ENCODE results near the gene GPR52.

The GPR52 gene, protein sequence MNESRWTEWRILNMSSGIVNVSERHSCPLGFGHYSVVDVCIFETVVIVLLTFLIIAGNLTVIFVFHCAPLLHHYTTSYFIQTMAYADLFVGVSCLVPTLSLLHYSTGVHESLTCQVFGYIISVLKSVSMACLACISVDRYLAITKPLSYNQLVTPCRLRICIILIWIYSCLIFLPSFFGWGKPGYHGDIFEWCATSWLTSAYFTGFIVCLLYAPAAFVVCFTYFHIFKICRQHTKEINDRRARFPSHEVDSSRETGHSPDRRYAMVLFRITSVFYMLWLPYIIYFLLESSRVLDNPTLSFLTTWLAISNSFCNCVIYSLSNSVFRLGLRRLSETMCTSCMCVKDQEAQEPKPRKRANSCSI

DNA sequence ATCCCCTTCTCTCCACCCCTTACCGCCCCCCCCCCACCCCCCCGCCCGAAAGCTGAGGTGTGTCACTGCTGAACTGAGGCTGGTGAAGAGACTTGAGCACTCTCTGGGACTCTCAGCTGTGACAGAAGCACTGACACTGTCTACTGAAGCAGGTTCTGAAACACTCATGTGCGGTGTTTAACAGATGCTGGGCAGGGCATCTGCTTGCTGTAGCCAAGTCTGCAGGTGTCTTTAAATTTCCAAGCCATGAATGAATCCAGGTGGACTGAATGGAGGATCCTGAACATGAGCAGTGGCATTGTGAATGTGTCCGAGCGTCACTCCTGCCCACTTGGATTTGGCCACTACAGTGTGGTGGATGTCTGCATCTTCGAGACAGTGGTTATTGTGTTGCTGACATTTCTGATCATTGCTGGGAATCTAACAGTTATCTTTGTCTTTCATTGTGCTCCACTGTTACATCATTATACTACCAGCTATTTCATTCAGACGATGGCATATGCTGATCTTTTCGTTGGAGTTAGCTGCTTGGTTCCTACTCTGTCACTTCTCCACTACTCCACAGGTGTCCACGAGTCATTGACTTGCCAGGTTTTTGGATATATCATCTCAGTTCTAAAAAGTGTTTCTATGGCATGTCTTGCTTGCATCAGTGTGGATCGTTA is at the start of gene GPR52:
Gene GPR52 (plus strand): TSS at position 99 of the 665 bp plus-strand sequence. CDS start 148 bp downstream, at position 247.
- no peak for ATAC-seq
- TF ChIP-seq, protein P1, sequence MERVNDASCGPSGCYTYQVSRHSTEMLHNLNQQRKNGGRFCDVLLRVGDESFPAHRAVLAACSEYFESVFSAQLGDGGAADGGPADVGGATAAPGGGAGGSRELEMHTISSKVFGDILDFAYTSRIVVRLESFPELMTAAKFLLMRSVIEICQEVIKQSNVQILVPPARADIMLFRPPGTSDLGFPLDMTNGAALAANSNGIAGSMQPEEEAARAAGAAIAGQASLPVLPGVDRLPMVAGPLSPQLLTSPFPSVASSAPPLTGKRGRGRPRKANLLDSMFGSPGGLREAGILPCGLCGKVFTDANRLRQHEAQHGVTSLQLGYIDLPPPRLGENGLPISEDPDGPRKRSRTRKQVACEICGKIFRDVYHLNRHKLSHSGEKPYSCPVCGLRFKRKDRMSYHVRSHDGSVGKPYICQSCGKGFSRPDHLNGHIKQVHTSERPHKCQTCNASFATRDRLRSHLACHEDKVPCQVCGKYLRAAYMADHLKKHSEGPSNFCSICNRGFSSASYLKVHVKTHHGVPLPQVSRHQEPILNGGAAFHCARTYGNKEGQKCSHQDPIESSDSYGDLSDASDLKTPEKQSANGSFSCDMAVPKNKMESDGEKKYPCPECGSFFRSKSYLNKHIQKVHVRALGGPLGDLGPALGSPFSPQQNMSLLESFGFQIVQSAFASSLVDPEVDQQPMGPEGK (CRISPR knock-in tag; IDR thresholded peaks at IDR 0.05; ENCODE audit: borderline replicate concordance), result no peak
- TF ChIP-seq, protein P2, sequence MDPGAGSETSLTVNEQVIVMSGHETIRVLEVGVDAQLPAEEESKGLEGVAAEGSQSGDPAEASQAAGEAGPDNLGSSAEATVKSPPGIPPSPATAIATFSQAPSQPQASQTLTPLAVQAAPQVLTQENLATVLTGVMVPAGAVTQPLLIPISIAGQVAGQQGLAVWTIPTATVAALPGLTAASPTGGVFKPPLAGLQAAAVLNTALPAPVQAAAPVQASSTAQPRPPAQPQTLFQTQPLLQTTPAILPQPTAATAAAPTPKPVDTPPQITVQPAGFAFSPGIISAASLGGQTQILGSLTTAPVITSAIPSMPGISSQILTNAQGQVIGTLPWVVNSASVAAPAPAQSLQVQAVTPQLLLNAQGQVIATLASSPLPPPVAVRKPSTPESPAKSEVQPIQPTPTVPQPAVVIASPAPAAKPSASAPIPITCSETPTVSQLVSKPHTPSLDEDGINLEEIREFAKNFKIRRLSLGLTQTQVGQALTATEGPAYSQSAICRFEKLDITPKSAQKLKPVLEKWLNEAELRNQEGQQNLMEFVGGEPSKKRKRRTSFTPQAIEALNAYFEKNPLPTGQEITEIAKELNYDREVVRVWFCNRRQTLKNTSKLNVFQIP (CRISPR knock-in tag; IDR thresholded peaks at IDR 0.05; ENCODE audit: borderline replicate concordance, low read depth), result no peak
- TF ChIP-seq, protein P3, sequence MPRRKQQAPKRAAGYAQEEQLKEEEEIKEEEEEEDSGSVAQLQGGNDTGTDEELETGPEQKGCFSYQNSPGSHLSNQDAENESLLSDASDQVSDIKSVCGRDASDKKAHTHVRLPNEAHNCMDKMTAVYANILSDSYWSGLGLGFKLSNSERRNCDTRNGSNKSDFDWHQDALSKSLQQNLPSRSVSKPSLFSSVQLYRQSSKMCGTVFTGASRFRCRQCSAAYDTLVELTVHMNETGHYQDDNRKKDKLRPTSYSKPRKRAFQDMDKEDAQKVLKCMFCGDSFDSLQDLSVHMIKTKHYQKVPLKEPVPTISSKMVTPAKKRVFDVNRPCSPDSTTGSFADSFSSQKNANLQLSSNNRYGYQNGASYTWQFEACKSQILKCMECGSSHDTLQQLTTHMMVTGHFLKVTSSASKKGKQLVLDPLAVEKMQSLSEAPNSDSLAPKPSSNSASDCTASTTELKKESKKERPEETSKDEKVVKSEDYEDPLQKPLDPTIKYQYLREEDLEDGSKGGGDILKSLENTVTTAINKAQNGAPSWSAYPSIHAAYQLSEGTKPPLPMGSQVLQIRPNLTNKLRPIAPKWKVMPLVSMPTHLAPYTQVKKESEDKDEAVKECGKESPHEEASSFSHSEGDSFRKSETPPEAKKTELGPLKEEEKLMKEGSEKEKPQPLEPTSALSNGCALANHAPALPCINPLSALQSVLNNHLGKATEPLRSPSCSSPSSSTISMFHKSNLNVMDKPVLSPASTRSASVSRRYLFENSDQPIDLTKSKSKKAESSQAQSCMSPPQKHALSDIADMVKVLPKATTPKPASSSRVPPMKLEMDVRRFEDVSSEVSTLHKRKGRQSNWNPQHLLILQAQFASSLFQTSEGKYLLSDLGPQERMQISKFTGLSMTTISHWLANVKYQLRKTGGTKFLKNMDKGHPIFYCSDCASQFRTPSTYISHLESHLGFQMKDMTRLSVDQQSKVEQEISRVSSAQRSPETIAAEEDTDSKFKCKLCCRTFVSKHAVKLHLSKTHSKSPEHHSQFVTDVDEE (CRISPR knock-in tag; IDR thresholded peaks at IDR 0.05), result no peak
- TF ChIP-seq, protein P4, sequence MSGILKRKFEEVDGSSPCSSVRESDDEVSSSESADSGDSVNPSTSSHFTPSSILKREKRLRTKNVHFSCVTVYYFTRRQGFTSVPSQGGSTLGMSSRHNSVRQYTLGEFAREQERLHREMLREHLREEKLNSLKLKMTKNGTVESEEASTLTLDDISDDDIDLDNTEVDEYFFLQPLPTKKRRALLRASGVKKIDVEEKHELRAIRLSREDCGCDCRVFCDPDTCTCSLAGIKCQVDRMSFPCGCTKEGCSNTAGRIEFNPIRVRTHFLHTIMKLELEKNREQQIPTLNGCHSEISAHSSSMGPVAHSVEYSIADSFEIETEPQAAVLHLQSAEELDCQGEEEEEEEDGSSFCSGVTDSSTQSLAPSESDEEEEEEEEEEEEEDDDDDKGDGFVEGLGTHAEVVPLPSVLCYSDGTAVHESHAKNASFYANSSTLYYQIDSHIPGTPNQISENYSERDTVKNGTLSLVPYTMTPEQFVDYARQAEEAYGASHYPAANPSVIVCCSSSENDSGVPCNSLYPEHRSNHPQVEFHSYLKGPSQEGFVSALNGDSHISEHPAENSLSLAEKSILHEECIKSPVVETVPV (CRISPR knock-in tag; IDR thresholded peaks at IDR 0.05), result no peak
- TF ChIP-seq BACH2 (CRISPR knock-in tag; IDR thresholded peaks at IDR 0.05; ENCODE audit: borderline replicate concordance) (no peak), ARNTL (CRISPR knock-in tag; IDR thresholded peaks at IDR 0.05; ENCODE audit: borderline replicate concordance, low read depth) (no peak), TOX (CRISPR knock-in tag; IDR thresholded peaks at IDR 0.05; ENCODE audit: borderline replicate concordance) (no peak), ZNF70 (CRISPR knock-in tag; IDR thresholded peaks at IDR 0.05) (no peak), ZFP30 (CRISPR knock-in tag; IDR thresholded peaks at IDR 0.05) (no peak), ESRRG (CRISPR knock-in tag; IDR thresholded peaks at IDR 0.05) (no peak), CSDC2 (CRISPR knock-in tag; IDR thresholded peaks at IDR 0.05) (no peak), ISL1 (CRISPR knock-in tag; IDR thresholded peaks at IDR 0.05) (no peak), SNAI2 (CRISPR knock-in tag; IDR thresholded peaks at IDR 0.05) (no peak), PPARA (CRISPR knock-in tag; IDR thresholded peaks at IDR 0.05; ENCODE audit: borderline replicate concordance) (no peak), RARB (CRISPR knock-in tag; IDR thresholded peaks at IDR 0.05) (no peak), ZC3H10 (CRISPR knock-in tag; IDR thresholded peaks at IDR 0.05) (no peak), TCF4 (CRISPR knock-in tag; IDR thresholded peaks at IDR 0.05; ENCODE audit: borderline replicate concordance) (no peak), GLIS3 (CRISPR knock-in tag; IDR thresholded peaks at IDR 0.05) (no peak), OSR1 (CRISPR knock-in tag; IDR thresholded peaks at IDR 0.05) (no peak)
- TF ChIP-seq, protein P5, sequence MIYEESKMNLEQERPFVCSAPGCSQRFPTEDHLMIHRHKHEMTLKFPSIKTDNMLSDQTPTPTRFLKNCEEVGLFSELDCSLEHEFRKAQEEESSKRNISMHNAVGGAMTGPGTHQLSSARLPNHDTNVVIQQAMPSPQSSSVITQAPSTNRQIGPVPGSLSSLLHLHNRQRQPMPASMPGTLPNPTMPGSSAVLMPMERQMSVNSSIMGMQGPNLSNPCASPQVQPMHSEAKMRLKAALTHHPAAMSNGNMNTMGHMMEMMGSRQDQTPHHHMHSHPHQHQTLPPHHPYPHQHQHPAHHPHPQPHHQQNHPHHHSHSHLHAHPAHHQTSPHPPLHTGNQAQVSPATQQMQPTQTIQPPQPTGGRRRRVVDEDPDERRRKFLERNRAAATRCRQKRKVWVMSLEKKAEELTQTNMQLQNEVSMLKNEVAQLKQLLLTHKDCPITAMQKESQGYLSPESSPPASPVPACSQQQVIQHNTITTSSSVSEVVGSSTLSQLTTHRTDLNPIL (CRISPR knock-in tag; IDR thresholded peaks at IDR 0.05; ENCODE audit: low read depth), result no peak

DNA sequence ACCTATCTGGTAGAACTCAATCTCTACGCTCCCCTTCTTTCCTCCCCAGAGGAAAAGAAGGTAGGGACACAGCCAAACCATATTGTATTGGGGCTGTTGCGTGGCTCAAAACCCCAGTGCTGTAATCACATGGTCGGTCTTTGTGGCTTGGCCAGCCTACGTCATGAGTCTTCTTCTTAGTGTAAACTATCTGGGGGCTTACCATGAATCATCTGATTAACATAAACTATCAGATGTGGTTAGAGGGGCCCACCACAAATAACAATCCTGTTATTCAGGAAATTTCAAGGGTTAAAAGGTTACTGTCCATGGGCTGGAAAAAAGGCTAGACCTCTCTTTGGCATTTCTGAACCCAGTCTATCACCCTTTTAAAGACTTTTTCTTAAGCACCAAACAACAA is 49.5 kb upstream of the GPR52 start:
- ATAC-seq, result no peak
- TF ChIP-seq ZNF565 (CRISPR knock-in tag; conservative IDR thresholded peaks at IDR 0.05; ENCODE audit: low read depth) (no peak), ZNF70 (CRISPR knock-in tag; IDR thresholded peaks at IDR 0.05) (no peak), CSDC2 (CRISPR knock-in tag; IDR thresholded peaks at IDR 0.05) (no peak), ARNTL (CRISPR knock-in tag; IDR thresholded peaks at IDR 0.05; ENCODE audit: borderline replicate concordance, low read depth) (no peak), RARB (CRISPR knock-in tag; IDR thresholded peaks at IDR 0.05) (no peak), ZFP3 (CRISPR knock-in tag; IDR thresholded peaks at IDR 0.05) (no peak), ZNF8 (CRISPR knock-in tag; IDR thresholded peaks at IDR 0.05) (no peak), ZC3H10 (CRISPR knock-in tag; IDR thresholded peaks at IDR 0.05) (no peak), TOX (CRISPR knock-in tag; IDR thresholded peaks at IDR 0.05; ENCODE audit: borderline replicate concordance) (no peak)
- TF ChIP-seq, protein P2 (CRISPR knock-in tag; IDR thresholded peaks at IDR 0.05; ENCODE audit: borderline replicate concordance, low read depth), result no peak
- TF ChIP-seq, protein P1 (CRISPR knock-in tag; IDR thresholded peaks at IDR 0.05; ENCODE audit: borderline replicate concordance), result no peak
